Measurements from ENCODE around the gene KCNIP1.

KCNIP1 gene

GRCh38 chr5:170508660-170509347 lies 5.0 kb downstream of the KCNIP1 start:
- Histone ChIP-seq H3K4me3 (ENCODE audit: low read depth, low read length) (no peak overlapping the region), H3K4me1 (ENCODE audit: control insufficient read depth, insufficient read depth, low read length) (no peaks in the 10 kb centered on the region), H3K9me3 (ENCODE audit: control insufficient read depth, insufficient read depth, low read depth, low read length) (no peaks in the 10 kb centered on the region), H3K27ac (ENCODE audit: extremely low read depth, low read depth, low read length) (no peak overlapping the region), H3K36me3 (ENCODE audit: control insufficient read depth in 2 of 2, insufficient read depth in 1 of 2, low read length in 2 of 2) (no peaks in the 10 kb centered on the region)
- POLR2A ChIA-PET = interaction anchor here (0.7 kb wide), 1 partner anchor 9 kb away, joined by 3 read pairs; no protein-coding TSS in a partner anchor
- TF ChIP-seq ZNF488 (tag by site-specific recombination; IDR thresholded peaks at IDR 0.05) (no peak), ZNF426 (tag by site-specific recombination; IDR thresholded peaks at IDR 0.05) (no peak), ZNF112 (tag by site-specific recombination; IDR thresholded peaks at IDR 0.05) (no peak), PRDM1 (tag by site-specific recombination; IDR thresholded peaks at IDR 0.05) (no peak), ZNF174 (tag by site-specific recombination; IDR thresholded peaks at IDR 0.05) (no peak), ZNF394 (tag by site-specific recombination; IDR thresholded peaks at IDR 0.05; ENCODE audit: borderline replicate concordance) (no peak), ZBTB26 (tag by site-specific recombination; optimal IDR thresholded peaks at IDR 0.05) (no peak), ZNF350 (tag by site-specific recombination; IDR thresholded peaks at IDR 0.05) (no peak), INSM2 (tag by site-specific recombination; IDR thresholded peaks at IDR 0.05) (no peak), ZNF670 (tag by site-specific recombination; IDR thresholded peaks at IDR 0.05; ENCODE audit: low read depth) (no peak), KLF8 (tag by site-specific recombination; IDR thresholded peaks at IDR 0.05) (no peak), ZNF280C (tag by site-specific recombination; IDR thresholded peaks at IDR 0.05) (no peak), OVOL3 (tag by site-specific recombination; IDR thresholded peaks at IDR 0.05) (no peak), HOXD13 (CRISPR knock-in tag; IDR thresholded peaks at IDR 0.05; ENCODE audit: borderline replicate concordance) (no peak), ZBTB20 (tag by site-specific recombination; IDR thresholded peaks at IDR 0.05) (no peak), ZFP37 (tag by site-specific recombination; IDR thresholded peaks at IDR 0.05) (no peak), ZNF341 (tag by site-specific recombination; IDR thresholded peaks at IDR 0.05; ENCODE audit: low read depth) (no peak), ZNF416 (tag by site-specific recombination; IDR thresholded peaks at IDR 0.05) (no peak)
- TF ChIP-seq, protein P1, sequence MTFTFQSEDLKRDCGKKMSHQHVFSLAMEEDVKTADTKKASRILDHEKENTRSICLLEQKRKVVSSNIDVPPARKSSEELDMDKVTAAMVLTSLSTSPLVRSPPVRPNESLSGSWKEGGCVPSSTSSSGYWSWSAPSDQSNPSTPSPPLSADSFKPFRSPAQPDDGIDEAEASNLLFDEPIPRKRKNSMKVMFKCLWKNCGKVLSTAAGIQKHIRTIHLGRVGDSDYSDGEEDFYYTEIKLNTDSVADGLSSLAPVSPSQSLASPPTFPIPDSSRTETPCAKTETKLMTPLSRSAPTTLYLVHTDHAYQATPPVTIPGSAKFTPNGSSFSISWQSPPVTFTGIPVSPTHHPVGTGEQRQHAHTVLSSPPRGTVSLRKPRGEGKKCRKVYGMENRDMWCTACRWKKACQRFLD (tag by site-specific recombination; IDR thresholded peaks at IDR 0.05) = no peak
- CTCF ChIA-PET = interaction anchor here (0.7 to 1.5 kb wide), 6 partner anchors 11 to 94 kb away, joined by 3 to 7 read pairs (median 3); no protein-coding TSS in a partner anchor

All from HEK293 (cell line).